Measurements from ENCODE around the gene ID2.

- no peak for TF ChIP-seq EZH2 (IDR thresholded peaks at IDR 0.05; ENCODE audit: borderline replicate concordance, low read depth, low read length, severe bottlenecking)
- no peak for TF ChIP-seq CTCF (IDR thresholded peaks at IDR 0.05; ENCODE audit: borderline replicate concordance, extremely low read depth, low read length, poor library complexity, severe bottlenecking)
These were observed 4.8 kb upstream of the ID2 start for GRCh38 chr2:8676921-8677645.
